Germinal center (tissue), 1 donor: Measurements from ENCODE around the gene OLA1.

ENCODE experiments used
- DNase-seq: peaks from one replicate; pipeline ENCODE4 v3.0.0; 2012; ENCODE audit warnings: mixed read lengths, low spot score

OLA1 gene

DNA sequence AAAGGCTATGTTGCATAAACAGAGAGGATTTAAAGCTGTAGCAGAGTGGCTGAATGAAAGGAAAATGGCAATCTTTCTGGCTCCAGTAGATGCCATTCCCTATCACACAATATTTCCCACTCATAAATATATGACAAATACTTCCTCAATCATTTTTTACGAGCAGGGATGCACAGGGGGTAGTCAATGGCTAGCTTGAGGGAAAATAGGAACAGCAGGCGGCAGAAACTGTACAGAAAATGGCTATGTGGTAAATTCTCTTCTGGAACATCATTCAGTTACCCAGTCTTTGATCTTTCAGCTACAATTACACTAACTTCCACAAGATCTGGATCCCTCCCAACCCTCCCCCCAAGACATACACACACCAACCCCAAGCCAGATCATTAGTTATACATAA lies 127.2 kb downstream of the OLA1 start:
- no peak for DNase-seq

DNA sequence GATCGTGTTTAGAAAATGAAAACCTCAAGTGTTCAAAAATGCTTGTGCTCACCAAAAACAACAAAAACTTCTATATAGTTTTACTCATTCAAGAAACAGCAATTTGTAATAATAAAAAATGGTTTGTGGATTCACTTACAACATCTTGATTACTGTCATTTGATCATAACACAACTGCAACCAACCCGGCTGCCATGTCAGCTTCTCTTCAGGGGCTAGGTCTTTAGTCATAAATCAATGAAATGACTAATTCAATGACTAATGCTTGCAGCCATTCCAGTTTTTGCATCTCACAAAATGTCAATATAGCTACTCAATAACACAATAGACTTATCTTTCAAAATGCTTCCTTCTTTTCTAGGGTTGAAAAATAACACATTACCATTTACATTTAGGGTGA lies 128.0 kb downstream of the OLA1 start:
- DNase-seq, result no peak

- DNase-seq, result no peak
These were observed 130.1 kb downstream of the OLA1 start for GRCh38 chr2:174117951-174118930.

DNA sequence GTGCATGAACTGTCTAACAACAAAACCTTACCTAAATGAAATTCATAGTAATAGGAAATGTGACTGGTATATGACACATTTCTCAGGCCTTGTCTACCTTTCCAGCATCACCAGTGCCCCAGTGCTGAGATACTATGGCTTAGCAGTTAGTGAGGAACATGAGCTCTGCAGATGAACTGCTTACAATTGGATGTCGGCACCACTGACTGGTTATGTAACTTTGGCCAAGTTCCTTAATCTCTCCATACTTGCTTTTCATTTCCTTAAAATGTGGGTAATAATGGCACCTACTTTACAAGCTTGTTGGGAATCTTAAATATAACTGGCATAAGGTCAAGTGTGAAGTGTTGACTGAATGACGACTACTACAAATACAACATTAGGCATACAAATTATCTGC lies 136.3 kb downstream of the OLA1 start:
- no peak for DNase-seq

GRCh38 chr2:174108579-174108978 lies 139.8 kb downstream of the OLA1 start:
- no peak for DNase-seq

DNA sequence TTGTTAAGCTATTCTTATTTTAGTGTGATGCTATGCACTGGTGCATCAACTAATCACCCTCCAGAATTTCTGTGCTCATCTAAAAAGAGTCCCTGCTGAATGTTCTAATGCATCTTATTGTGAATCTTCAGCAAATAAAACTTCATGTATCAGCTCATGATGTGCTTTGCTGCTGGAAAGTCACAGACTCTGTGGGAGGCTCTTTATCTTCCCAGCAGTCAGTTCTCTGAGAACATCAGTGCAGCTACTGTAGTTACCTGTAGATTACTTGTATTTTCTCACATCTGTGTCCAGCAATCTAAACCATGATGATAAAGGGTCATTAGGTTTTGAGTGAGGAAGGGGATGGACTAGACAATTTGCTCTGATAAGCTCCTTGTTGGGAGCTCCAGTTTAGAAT lies 141.6 kb downstream of the OLA1 start:
- no peak for DNase-seq

GRCh38 chr2:174094542-174094941 lies 153.8 kb downstream of the OLA1 start:
- DNase-seq, result no peak

GRCh38 chr2:174090476-174090875 lies 157.9 kb downstream of the OLA1 start:
- DNase-seq, result no peak

DNA sequence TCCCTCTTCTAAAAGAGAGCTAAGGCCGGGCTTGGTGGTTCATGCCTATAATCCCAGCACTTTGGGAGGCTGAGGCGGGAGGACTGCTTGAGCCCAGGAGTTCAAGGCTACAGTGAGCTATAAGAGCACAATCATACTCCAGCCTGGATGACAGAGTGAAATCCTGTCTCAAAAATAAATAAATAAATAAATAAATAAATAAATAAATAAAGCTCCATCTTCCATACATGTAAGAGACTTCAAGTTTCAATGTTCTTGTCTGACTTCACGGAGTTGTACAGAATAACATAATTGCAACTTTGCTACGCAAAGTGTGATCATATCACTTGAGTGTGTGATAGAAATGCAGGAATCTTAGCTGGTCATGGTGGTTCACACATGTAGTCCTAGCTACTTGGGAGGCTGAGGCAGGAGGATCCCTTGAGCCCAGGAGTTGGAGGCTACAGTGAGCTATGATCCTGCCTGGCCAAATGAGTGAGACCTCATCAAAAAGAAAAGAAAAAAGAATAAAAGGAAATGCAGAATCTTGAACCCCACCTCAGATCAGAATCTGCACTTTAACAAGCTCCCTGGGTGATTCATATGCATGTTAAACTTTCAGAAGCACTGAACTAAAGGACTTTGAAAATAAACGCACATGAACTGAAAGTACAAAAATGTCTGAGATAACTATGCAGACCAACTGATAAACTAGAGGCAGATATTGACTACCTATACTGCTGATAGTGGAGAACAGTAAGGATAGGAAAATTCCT lies 159.4 kb downstream of the OLA1 start:
- no peak for DNase-seq

DNA sequence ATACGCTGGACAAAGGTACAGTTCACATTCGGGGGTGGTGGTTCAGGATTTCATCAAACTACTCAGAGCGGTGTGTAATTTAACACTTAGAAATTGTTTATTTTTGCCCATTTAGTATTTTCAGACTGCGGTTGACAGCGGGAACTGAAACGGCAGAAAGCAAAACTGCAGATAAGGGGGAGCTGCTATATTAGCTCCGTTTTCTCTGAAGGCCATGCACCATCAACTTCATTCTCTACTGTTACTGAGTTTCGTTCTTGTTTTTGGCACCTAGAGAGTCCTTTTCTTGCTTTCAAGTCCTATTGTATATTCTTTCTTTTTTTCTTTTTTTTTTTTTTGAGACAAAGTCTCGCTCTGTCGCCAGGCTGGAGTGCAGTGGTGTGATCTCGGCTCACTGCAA lies 161.6 kb downstream of the OLA1 start:
- no peak for DNase-seq

DNA sequence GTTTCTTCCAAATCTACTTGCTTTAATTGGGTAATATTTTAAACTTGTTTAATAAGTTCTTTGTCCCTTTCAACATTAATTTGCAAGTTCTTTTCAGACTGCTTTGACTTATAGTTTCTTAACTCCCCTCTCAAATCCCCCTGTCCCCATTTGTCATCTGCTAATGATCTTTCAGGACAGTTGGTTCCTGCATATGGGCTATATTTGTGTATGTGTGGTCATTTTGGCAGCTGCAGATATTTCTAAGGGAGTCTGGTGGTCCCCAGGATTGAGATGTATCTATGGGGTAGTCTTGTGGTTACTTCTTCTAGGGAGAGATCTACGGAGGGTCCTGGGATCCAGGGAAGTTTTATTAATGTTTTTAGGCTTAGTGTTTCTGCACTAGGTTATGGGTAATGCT lies 162.6 kb downstream of the OLA1 start:
- DNase-seq, result no peak

DNA sequence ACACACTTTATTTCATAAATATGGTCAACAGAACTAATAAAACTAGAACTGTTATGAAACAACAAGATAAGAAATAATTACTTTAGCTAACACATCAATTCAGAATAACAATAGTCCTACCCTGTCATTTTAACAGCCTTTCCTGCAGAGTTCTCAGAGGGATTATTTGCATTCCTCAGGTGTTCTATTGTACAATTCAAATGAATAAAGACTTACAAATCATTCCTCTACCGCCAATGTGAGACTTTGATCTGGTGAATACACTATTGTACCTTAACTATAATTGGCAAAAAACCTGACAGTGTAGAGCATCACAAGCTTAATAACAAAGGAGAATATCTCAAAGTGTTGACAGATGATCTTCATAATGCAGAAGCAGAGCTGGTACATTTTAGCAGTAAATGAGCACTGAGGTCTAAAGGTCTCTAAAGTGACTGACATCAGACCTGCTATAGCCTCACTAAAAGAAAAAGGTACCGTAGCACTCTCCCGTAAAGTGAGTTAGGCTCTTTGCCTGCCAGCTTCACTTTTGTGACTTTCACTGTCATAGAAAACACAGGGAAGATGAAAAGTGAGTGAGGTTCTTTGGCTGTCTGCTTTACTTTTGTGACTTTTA lies 164.4 kb downstream of the OLA1 start:
- DNase-seq, result no peak

- no peak for DNase-seq
These were observed 167.6 kb downstream of the OLA1 start for GRCh38 chr2:174080672-174081121.

DNA sequence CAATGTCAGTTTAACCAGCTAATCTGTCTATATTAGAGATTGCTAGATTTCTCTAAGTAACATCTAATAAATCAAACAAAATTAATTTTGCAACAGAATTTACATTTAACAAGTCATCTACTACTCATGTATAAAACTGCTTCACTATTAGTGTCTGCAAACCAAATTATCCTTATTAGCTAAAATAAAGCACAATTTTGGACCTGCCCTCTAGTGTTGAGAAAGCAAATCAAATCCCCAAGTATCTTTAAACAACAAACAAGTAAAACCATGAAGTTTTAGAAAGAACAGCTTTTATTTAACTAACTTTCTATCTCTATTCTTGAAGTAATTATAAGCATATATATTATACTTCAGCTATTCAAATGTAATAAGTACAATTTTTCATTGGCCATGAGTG lies 170.1 kb downstream of the OLA1 start:
- DNase-seq, result no peak

- no peak for DNase-seq
These were observed 171.4 kb downstream of the OLA1 start for GRCh38 chr2:174076975-174077374.

DNA sequence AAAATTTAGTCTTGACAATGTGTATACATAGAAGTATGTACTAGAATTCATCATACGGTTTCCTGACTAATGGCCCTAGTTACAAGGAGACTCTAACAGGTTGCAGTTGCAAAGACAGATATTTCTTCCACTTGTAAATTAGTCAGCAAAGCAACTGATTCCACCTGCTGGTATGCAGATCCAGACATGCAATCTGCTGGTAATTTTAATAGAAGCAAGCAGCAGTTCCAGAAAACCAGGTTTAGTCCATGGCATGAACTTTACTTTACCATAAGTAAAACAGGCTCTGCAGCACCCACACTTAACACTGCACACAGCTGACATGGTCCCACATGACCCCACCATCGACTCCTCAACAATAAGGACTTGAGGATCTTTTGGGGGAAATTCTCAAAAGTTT lies 172.3 kb downstream of the OLA1 start:
- DNase-seq, result no peak

DNA sequence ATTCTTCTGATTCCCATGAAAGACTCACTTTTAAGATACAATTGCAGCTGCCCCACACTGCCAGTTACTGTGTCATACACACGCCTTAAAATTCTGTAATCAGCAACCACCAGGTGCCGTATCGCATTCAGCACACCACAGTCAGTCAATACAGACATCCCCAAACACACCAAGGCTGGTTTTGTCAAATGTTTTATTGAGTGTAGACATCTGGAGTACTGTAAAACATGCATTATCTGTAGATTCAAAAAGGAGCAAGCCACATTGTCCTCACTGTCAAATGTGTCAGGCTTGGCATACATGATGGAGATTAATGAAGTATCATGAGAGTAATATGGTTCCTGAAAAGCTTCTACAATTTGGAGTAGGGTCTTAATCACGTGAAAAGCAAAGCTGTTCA lies 173.5 kb downstream of the OLA1 start:
- DNase-seq, result no peak

GRCh38 chr2:174072857-174073256 lies 175.5 kb downstream of the OLA1 start:
- DNase-seq, result no peak

- DNase-seq, result no peak
These were observed 176.3 kb downstream of the OLA1 start for GRCh38 chr2:174072069-174072468.

DNA sequence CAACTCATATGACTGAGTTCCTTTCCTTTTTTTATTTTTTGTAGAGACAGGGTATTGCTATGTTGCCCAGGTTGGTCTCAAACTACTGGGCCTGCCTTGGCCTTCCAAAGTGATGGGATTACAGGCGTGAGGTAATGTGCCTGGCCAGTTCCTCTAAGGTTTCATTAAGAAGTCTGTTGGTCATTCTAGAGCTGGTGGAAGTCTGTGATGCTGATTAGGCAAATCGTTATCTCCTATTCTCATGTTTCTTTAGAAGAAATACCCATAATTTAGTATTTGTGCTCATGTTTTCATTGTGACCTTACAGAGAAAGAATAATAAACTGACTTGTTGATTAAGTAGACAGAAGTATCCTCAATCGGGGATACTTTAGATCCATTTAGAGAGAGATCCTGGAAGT lies 177.0 kb downstream of the OLA1 start:
- no peak for DNase-seq

GRCh38 chr2:174070281-174070680 lies 178.1 kb downstream of the OLA1 start:
- DNase-seq, result no peak

DNA sequence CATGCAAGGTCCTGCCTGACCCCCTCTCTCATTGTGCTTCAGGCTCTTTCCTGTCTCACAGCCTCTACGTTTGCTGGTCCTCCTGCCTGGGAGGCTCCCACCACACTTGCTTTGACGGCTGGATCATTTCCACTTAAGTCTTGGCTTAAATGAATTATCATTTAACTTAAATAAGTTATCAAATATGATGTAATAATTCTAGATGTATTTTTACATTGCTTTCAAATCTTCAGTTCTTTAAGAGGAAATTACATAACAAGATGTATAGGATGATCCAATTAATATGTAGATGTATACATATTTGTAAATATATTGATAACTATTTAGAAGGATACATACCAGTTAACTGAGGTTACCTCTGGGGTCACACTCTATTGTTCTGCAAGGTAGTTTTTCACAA lies 180.5 kb downstream of the OLA1 start:
- no peak for DNase-seq

- DNase-seq, result no peak
These were observed 181.5 kb downstream of the OLA1 start for GRCh38 chr2:174066871-174067270.
